GM18873 (cell line): ENCODE data around the gene CACNA2D1.

ENCODE experiments used
- ATAC-seq: cut with Tn5 transposase; IDR thresholded peaks from one replicate; pipeline ENCODE4 v1.9.1; 2021; ENCODE audit warnings: mild to moderate bottlenecking, moderate library complexity, moderate number of reproducible peaks; ENCODE audit not compliant: unreplicated experiment, low FRiP score

The CACNA2D1 gene

DNA sequence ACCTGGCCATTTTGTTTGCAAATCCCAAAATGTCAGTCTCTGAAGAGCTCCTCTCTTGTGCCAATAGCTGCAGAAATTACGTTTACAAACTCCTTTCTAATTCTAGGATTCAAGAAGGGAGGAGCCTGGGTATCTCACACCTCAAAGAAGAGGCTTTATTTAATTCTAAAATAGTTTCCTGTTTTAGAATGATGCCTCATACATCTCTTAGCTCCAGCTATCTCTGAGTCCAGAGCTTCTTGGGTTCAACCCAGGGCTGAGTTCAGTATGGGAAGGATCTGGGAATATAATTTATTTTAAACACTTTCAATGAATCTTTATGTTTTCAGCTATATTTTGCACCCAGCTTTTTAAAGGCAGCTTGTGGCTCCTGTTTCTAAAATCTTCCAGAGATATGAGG lies 150.1 kb downstream of the CACNA2D1 start:
- no peak for ATAC-seq

DNA sequence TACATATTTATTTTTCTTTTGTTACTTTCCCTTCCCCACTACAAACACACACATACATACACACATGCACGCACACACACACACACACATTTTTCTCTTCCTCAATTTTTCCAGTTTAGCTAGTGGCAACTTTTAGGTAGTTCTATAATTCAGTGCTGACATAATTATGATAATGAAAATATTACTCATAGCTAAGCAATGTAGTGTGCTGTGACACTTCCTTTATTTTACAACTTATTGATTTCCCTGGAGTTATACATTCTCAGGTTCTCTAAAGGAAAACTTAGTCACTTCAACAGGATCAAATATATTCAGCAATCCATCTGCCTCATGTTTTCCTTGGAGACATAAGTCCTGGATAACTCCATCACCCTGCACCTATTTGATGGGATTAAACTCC lies 151.6 kb downstream of the CACNA2D1 start:
- no peak for ATAC-seq

DNA sequence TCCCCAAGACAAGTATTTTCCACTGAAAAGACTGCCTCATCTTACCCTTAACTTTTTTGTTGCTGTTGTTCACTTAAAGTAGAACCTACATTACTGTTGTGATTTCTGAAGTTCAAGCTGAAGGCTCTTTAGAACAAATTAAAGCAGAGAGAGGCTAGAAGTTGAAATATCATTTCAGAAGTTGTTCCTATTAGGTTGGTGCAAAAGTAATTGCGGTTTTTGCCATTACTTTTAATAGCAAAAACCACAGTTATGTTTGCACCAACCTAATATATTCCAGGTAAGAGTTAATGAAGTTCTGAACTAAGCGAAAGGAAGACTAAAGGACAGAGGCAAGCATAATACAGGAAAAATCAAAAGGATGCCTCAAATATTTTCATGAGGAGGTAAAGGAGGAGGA lies 153.7 kb downstream of the CACNA2D1 start:
- ATAC-seq = no peak

DNA sequence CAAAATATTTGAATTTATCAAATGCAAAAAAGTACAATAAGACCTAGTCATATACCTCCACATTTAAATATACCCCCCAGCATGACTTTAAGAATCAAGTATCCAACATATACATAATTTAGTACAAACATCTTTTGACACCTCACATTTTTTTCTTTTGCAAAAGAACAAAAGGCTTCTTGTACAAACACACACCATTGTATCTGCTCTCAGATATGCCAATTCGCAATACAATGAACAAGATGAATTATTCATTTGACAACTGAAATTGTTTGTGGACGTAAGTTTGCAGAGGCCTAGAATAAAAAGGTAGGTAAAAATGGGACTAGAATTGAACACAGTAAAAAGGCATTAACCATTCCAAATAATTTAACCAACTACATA lies 154.4 kb downstream of the CACNA2D1 start:
- no peak for ATAC-seq

DNA sequence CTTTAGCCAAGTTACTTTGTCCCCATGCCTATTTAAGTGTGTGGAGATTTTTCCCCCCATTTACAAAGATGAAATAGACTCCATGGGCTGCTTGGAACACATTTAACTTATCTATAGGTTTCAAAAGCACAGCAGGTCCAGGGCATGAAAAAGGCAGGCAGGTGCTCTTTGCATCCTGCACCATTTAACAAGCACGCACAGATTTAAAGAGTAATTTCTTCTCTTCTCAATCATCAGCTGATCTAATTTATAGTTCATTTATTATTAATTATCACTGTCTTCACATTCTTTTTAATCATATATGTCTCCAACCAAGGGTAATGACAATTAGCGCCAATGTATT lies 156.8 kb downstream of the CACNA2D1 start:
- no peak for ATAC-seq

DNA sequence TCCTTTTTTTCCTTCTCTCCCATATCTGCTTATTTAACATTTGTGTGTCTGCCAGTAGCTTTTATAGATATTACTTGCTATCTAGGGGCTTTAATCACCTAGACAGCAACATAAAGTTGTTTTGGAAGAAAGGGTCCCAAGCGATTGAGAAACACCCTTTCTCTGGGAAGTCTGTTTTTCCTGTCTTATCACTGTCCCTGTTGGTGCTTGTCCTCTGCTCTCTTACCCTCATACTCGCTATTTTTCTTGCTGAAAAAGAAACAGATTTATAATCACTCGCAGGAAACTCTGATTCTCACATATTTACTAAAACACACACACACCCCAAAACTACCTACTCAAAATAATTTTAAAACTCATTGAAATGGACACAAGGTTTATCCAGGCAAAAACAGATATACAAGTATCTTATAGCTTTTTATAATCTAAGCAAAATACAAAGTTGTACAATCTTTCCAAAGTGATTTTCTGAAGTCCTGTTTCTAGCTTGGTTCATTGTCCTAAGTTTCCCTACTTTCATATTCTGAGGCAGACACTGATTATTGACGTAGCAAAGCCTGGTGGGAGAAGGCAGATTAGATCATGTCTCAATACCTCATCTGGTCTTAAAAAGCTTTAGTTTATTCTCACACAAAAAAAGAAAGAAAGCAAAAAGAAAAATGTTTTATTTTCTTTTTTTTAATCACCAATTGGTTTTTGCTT lies 157.3 kb downstream of the CACNA2D1 start:
- ATAC-seq = no peak

DNA sequence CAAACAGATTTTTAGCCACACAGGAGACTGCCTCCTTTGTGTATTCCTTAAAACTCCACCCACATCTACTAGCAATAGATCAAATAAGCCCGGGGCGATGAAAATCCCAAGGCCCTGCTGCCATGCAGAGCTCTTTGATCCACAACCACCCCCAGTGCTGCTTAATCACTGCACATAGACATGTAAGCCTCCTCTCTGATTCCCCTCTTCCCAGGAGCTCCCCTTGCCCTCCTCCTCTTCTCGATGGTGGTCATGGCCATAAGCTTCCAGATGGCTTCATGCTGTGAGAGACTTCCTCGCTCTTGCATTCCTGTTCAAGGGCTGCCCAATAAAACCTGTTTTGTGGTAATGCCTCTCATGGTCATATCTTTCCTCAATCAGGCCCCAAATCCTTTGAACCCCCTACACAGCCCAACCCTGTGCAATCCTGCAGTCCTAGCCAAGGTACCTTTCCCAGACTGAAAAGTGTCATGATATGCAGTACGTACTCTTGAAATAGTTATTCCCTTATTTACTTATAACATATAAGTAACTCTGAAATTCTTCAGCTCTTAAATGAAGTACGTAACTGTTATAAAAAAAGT lies 158.5 kb downstream of the CACNA2D1 start:
- ATAC-seq = no peak

DNA sequence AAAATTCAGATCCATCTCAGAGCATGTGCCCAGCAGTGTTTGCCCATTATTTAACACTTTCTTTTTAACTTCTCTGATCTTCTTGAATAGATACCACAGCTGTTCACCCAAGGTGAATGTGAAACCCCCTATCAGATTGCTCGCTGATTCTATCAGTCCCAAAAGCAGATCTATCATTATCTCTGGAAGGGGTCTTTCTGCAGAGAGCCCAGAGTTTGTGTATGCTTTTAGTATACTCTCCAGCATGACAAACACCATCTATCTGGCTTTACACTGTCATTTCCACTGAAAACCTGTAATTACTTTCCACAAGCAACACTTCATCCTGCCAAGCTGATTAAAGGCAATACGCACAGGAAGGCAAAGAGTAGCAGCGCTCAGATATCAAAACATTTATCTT lies 168.2 kb downstream of the CACNA2D1 start:
- ATAC-seq = no peak

DNA sequence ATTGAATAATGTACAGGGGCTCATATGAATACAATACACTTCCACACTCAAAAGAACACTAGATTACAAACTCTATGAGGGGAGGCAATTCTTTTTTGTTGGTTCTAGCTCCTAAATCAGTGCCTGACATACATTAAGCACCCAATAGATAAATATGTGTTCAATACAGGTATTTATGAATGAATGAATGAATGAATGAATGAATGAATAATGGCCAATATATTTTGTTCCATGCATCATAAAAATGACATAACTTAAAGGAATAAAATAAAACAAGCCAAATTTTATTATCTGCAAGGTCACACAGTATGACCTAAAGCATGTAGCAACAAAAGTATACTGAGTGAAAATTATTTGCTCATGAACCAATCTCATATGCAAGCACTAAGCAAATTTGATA lies 168.9 kb downstream of the CACNA2D1 start:
- no peak for ATAC-seq

DNA sequence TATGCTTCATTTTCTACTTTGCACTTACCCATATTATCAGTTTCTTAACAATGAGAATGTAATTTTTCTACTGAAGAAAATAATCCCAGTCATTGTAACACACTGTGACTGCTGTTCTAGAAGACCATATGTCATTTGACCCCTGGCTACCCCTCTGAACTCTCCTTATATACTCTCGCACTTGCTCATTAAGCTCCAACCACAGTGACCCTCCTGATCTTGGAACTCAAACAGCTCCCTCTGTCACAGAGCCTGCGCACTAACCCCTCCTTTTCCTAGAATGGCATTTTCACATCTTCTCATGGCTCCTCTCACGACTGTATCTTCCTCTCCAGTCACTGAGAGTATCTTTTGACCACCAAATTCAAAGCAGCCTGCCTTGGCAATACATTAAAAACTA lies 169.7 kb downstream of the CACNA2D1 start:
- ATAC-seq = no peak

DNA sequence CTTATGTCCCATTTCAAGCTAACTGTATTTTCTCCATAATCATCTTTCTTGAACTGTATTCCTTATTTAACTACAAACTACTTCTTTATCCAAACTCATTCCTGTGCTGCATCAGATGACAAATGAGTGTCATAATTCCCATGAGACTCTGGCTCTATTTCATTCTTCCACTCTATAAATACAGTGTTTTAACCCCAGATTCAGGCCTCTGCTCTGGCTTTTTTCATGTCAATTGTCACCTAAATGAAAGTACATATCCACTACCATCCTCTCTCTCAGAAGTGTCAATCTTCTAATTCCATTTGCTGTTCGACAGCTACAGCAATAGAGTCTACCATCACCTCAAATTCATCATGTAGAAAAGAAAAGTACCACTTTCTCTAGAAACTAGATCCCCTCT lies 172.7 kb downstream of the CACNA2D1 start:
- ATAC-seq = no peak

DNA sequence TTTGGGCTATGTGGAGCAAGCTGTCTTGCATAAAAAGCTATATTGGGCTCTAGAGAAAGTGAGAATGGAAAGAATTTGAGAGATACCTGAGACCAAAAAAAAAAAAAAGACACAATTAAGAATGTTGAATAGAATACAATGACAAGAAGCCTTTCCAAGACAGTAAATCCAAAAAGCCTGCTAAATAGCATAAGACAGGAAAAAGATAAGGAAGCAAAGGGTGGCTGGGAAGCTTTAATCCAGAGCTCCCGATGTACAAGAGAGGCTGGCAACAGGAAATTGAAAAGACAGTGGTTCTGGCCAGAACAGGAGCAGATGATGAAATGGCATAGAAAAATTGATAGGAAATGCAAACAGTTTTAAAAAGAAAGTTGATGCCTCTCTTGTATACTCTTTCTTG lies 174.9 kb downstream of the CACNA2D1 start:
- ATAC-seq = no peak

DNA sequence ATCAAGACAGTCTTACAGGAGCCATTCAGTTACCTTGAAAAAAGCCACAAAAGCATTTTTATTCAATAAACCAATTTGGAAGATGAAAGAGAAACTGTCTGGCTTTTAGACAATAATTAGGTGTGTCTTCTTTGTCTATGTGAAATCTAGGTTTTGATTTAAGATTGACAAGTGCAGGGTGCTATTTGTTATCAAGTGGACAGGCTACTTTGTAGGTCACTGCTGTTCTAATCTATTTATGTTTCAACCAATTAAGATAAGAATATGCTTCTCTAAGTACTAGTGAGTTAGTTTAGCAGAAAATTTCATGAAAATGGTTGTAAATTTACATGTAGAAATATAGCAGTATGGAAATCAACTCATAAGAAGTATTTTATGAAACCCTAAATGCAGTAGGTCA lies 177.5 kb downstream of the CACNA2D1 start:
- no peak for ATAC-seq

DNA sequence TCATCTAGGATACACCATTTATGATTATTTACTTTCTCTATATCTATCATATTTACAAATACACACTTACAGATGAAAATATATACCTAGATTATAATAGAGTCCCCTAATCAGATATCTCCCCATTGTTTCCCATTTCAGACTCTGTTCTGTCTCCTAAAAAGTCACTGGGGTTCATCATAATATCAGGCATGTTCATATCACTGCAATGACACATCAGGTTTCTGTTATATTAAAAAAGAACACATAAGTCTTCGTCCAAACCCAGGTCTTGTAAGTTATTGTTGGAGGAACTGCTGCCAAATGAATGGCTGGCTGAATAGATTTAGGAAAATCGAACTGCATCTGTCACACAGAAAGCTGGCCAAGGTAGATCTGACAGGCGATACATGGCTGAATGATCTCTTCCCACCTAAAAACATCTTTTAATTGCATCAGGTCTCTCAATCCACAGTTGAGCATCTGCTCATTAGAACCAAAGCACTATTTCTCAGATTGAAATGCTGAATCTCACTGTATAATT lies 178.7 kb downstream of the CACNA2D1 start:
- ATAC-seq = no peak

DNA sequence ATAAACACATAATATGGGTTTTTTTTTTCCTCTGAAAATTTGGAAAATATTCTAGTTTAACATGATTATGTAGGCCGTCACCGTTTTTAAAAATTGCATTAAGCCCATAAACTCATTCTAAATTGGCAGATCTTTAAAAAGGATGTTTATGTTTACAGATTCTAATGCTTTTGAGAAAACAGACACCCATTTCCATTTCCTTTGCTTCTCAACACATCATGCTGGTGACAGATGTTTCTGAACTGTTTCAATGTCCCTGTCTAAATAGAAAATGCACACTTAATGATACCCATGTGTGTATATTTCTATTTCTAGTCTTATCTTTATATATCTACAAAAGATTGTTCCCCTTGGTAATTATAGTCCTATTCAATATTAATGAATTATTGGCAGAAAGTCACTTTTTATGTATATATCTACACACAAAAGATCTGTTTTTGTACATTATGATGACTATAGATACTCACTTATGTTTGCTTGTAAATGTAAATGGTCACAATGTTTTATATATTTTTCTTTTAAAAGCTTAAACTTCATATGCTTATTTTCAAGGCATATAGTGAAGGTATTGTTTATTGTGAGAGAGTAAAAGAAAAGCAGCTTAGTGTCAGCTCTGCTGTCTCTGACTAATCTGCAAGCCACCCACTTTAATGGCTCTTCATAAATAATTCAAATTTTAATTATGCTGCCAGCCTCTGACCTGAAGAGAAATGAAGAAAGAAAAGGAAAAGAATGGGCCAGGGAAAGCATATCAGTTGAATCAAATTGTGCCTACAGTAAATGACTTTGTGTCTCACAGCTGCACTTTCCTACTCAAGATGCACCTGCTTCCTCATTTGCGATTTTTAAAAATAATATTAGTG lies 179.4 kb downstream of the CACNA2D1 start:
- no peak for ATAC-seq

DNA sequence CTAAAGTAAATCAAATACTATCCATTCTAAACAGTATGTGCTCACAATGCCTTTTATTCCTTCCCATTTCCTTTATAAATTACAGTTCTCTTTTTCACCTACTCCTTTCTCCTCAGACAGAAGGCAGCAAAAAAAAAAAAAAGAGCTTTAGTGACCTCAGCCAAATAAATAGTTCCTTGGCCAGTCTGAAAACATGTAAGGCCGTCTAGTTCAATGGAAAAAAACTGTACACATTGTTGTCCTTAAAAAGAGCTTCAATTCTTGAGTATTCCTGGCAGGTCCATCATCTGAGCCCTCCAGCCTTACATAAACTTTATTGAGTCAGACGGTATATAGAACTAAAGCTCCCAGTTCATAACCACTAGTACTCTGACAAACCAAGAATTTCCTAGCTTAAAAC lies 185.4 kb downstream of the CACNA2D1 start:
- no peak for ATAC-seq

DNA sequence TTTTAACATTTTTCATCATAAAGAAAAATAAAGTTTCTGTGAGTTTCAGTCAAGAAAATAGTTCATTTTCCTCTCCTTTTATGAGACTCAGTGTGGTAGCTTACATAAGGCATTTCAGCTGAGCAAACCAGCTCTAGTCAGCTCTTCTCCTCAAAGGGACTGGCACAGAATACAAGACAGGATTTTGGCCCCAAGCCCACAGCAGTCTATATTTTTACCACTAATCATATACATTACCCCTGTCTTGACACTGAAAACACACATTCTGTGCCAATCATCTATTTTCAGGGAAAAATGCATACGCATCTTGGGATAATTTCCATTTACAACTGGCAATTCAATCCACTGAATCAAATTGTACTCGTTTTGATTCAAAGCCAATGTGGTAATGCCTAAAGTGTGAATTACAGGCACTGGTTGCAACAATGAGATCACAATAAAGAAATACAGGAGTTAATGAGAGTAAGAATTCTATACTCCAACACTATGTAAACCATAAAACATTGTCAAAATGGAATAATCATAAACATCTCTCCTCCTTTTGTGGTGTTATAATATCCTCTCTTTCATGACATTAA lies 186.4 kb downstream of the CACNA2D1 start:
- no peak for ATAC-seq

DNA sequence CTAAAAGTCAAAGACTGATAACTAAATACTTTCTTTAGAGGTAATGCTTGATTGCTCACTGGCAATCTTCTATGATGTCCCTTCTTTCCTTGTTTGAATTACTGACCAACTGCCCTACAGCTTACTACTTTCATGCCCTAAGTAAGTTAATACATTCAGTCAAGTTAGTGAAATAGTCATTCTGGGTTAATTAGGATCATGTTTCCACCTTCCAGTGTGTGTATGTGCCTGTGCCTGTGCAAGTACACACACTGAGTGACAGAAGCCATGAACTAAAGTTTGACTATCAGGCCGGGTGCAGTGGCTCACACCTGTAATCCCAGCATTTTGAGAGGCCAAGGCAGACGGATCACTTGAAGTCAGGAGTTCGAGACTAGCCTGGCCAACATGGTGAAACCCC lies 187.9 kb downstream of the CACNA2D1 start:
- no peak for ATAC-seq

DNA sequence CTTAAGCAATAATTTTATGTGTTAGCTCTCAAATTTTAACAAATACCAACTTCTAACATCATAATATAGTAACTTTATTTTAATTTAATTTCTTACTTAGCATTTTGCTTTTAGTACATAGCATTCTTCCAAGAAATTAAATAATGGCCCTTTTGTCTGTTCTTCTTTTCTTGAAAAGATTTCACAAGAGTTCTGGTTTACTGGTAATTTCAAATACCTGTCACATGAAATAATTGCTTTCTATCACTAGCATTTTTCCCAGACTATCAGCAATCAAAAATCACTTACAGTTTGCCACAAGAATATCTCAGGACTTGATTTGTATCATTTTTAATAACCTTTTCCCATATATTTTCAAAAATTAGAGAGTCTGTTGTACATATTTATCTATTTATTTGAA lies 193.0 kb downstream of the CACNA2D1 start:
- no peak for ATAC-seq

DNA sequence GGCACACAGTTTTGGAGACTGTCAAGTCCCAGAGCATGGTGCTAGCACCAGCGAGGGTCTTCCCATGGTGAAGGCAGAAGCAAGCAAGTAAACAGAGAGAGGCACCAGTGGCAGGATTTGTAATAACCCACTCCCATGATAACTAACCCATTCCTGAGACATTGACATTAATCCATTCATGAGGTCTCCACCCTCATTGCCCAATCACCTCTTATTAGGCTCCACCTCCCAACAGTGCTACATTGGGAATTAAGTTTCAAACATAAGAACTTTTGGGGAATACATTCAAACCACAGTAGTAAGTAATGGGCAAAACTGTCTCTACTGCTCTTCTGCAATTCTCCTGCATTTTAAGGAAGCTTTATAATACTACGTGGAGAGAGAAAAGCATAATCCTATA lies 193.6 kb downstream of the CACNA2D1 start:
- ATAC-seq = no peak

DNA sequence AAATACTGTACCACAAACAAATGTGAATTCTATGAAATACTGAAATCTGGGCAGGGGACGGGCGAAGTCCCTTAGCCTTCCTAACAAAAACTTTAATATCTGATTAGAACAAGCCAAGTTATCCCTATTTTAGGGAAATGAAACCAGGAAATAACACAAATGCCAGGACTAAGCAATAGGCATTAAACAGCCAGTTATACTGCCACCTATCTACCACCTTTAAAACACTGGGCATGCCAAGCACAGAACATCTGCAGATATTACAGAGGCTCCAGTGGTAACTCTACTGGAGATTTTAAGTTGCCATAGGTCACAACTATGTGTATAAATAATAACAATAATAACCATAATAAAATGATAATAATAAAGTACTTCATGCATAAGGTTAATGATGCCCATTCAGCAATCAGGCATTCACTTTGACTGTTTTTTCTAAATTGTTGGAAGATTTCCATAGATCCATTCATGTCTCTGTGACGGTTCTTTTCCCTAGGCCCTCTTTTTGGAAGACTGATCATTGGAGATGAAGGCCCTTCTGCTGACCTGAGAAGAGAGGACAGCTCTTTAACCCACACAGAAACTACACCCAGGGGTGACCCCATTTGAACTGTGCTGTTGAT lies 195.7 kb downstream of the CACNA2D1 start:
- ATAC-seq = no peak
